T-helper 9 cell (primary cell): Measurements from ENCODE around the gene SHC4.
"Not testable (repeated sequence)": the region's sequence is repeated elsewhere in the genome, so short reads cannot be mapped to it uniquely, and the experiment has no call there.

Experiments
- DNase-seq: peaks from one replicate; pipeline ENCODE4 v3.0.0-alpha.2; 2020

The SHC4 gene

GRCh38 chr15:48877630-48878595 lies 85.8 kb downstream of the SHC4 start, which contains the start of gene EID1:
Gene EID1 (plus strand): TSS chr15:48878134. CDS start chr15:48878177, 43 bp downstream.
- peak; percentile 86 for DNase-seq

GRCh38 chr15:48876057-48876456 lies 87.7 kb downstream of the SHC4 start:
- no peak for DNase-seq

GRCh38 chr15:48875241-48875960 lies 88.3 kb downstream of the SHC4 start:
- DNase-seq = no peak

GRCh38 chr15:48872632-48873031 lies 91.1 kb downstream of the SHC4 start:
- no peak for DNase-seq

- DNase-seq = no peak
Measured at GRCh38 chr15:48871542-48871941, 92.2 kb downstream of the SHC4 start.

DNA sequence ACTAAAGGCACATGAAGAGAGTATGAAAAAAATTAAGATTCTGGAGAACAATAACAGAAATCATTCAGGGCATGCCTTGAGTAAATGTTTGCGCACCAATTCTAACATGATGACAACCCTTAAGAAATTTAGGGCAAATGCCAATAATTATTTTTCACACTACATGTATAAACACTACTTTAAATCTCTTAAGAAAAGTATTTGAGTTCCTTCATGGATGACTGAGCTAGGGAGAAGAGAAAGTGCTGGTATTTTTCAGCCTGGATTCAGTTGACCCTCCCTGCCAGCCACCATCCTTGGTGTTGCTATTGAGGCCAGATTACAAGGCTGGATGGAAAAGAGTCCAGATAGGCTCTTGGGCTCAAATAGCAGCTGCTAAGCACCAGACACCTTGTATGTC lies 93.8 kb downstream of the SHC4 start:
- no peak for DNase-seq

DNA sequence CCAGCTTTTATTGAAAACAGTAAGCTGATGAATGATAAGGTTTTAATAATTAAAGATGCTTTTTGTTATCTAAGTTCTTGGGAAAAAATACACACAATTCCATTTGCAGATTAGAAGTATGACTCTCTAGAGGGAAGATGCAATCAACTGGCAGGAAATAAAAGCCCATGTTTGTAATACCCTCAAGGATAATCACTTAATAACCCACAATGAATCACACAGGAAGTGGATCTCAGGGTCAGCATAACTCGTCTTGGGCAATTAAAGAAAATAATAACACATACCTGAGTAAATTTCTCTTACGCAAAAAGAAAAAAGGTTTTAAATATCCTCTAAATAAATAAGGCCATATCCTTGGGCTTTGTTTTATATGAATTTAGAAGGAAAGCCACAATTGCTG lies 95.2 kb downstream of the SHC4 start:
- DNase-seq = no peak

- DNase-seq = no peak
Measured at GRCh38 chr15:48868023-48868422, 95.7 kb downstream of the SHC4 start.

DNA sequence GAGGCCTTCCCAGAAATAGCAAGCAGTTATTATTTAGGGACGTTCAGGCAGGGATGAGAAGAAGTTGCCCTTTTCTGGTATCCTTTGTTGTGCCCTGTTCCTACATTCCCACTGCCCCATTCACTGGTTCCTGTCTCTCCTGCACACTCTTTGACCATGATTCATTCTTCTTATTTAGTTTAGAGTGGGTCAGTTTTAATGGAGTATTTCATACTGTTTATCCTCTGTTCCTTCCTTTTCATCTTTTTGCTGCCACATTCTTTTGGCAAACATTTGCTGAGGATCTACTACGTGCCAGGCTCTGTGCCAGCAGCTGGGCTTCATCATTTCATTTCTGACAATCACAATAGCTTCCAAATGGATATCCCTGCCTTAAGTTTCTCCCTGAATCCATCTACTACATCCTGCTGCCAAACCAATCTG lies 97.6 kb downstream of the SHC4 start:
- no peak for DNase-seq

GRCh38 chr15:48865370-48866079 lies 98.2 kb downstream of the SHC4 start:
- no peak for DNase-seq

DNA sequence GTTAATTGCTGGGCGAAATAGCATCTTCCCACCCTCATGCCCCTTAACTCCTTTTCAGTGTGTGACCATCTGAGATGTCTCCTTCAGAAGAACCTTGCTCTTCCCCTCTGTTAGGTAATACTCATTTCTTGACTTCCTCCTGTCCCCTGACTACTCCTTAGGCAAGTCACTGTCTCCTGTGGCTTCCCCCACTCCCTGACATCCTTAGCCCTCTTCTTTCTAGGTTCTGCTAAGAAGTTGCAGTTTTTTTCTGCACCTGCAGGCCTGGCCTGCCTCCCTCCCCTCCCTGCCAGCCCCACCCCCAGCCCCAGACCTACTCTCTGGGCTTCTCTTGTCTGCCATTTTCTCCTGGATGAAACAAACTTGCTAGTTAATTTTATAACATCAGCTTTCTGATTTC lies 101.0 kb downstream of the SHC4 start:
- DNase-seq = no peak

DNA sequence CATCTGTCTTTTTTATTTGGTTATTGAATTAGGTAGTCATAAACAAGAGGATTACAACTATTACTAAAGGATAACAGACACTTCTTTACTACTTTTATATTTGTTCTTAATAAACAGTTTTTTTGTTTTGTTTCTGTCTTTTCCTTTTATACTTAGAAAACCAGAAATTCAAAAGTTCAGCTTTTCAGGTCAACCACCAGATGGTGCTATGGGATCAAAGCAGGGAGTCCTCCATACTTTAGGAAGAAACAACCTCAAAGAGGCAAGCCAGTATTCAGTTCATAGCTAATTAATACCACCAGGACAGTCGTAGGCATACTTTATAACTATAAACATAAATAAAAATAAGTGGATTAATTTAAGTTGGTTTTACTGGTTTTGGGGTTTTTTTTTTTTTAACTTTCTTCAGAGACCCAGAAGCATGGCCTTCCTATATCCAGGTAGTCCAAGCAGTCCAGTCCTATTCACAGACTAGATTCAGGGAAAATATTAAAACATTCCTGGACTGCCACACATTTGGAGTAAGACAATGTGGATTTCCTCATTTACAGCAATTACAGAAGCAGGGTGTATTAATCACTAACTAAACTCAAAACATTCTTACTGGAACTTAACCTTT lies 101.8 kb downstream of the SHC4 start:
- DNase-seq = peak; percentile 9

- DNase-seq = no peak
Measured at GRCh38 chr15:48859426-48859825, 104.3 kb downstream of the SHC4 start.

GRCh38 chr15:48858401-48858800 lies 105.3 kb downstream of the SHC4 start:
- no peak for DNase-seq

- DNase-seq = no peak
Measured at GRCh38 chr15:48856942-48857341, 106.8 kb downstream of the SHC4 start.

GRCh38 chr15:48855501-48856440 lies 107.9 kb downstream of the SHC4 start:
- DNase-seq = no peak

DNA sequence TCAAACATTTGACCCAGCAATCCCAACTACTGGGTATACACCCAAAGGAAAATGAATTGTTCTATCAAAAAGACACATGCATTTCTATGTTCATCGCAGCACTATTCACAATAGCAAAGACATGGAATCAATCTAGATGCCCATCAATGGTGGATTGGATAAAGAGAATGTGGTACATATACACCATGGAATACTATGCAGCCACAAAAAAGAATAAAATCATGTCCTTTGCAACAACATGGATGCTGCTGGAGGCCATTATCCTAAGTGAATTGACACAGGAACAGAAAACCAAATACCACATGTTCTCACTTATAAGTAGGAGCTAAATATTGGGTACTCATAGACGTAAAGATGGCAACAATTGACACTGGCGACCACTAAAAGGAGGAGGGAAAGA lies 109.3 kb downstream of the SHC4 start:
- DNase-seq = not testable (repeated sequence)

- no peak for DNase-seq
Measured at GRCh38 chr15:48851956-48852355, 111.8 kb downstream of the SHC4 start.

DNA sequence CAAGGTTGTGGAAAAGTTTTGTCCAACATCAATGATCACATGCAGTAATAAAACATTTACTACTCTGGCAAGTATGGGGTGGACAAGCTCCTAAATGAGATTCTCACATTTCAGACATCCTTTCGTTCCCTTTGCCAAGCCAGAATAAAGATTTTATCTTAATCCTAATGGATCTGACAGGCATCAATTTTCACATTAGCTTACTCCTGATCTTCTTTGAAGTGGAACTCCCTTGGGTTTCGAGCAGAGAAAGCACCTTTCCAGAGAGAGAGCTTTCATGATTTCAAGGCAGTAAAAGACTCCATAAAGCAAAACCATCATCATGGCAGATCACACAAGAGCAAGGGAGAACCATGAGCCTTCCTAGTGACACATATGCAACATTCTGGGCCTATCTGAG lies 113.1 kb downstream of the SHC4 start:
- no peak for DNase-seq

- DNase-seq = no peak
Measured at GRCh38 chr15:48845123-48845522, 118.6 kb downstream of the SHC4 start.

- DNase-seq = no peak
Measured at GRCh38 chr15:48842501-48842900, 121.2 kb downstream of the SHC4 start.

GRCh38 chr15:48834756-48835155 lies 129.0 kb downstream of the SHC4 start:
- DNase-seq = no peak
